Measurements from ENCODE around the gene RIPK3. TPM values are rescaled to one million over a fixed set of nuclear protein-coding genes. Genes with fewer than 3 reads are reported as not detected.
A peak's percentile ranks its signal among the peaks of the same experiment; 100 is the strongest.

Gene RIPK3
- total RNA-seq, 4 donors from 2014 or later, result 9.0 to 18.0 (median 13.2) TPM

DNA sequence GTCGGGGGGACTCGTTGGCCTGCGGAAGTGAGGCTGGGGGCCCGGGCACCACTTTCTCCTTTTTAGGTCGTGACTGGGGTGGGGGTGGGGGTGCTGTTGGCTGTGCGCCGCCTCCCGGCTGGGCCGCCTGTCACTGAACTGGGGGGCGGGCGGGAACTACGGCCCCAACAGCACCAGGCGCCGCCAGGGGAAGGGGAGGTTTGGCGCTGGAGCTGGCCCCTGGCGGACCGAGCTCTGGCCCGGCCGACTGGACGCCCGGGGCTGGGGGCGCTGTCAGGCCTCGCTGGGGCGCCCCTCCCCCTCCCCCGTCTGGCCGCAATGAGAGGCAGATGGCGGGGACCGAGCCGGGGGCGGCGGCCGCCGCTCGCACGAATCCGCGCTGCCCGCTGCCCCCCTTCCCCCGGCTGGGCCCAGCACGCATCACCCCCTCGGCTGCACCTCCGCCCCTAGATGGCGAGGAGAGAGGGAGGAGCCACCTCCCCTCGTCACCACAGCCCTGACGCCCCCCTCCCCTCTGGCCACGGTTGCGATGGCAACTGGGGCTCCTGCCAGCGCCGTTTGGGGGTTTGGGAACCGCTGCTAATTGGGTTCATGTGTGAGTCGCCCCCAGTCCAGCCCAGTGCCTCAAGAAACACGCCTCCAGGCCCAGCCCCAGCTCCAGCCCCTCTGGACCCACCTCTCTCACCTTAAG is 28.9 kb upstream of the RIPK3 start:
- TF ChIP-seq, protein P1, sequence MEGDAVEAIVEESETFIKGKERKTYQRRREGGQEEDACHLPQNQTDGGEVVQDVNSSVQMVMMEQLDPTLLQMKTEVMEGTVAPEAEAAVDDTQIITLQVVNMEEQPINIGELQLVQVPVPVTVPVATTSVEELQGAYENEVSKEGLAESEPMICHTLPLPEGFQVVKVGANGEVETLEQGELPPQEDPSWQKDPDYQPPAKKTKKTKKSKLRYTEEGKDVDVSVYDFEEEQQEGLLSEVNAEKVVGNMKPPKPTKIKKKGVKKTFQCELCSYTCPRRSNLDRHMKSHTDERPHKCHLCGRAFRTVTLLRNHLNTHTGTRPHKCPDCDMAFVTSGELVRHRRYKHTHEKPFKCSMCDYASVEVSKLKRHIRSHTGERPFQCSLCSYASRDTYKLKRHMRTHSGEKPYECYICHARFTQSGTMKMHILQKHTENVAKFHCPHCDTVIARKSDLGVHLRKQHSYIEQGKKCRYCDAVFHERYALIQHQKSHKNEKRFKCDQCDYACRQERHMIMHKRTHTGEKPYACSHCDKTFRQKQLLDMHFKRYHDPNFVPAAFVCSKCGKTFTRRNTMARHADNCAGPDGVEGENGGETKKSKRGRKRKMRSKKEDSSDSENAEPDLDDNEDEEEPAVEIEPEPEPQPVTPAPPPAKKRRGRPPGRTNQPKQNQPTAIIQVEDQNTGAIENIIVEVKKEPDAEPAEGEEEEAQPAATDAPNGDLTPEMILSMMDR (IDR thresholded peaks at IDR 0.05), result no peak
- DNase-seq (ENCODE audit: low spot score) (no peak), ATAC-seq (ENCODE audit: low FRiP score) (no peak)

GRCh38 chr14:24368212-24368561 is 28.4 kb upstream of the RIPK3 start:
- ATAC-seq (ENCODE audit: low FRiP score) (no peak), DNase-seq (ENCODE audit: low spot score) (no peak)
- TF ChIP-seq, protein P1 (IDR thresholded peaks at IDR 0.05), result no peak

- no peak for DNase-seq (ENCODE audit: low spot score)
- TF ChIP-seq, protein P1 (IDR thresholded peaks at IDR 0.05), result no peak
Observed at GRCh38 chr14:24367514-24368211, 27.9 kb upstream of the RIPK3 start, which contains the start of gene NFATC4. Gene NFATC4 (plus strand): TSS chr14:24368184. CDS start chr14:24368341, 157 bp downstream.

DNA sequence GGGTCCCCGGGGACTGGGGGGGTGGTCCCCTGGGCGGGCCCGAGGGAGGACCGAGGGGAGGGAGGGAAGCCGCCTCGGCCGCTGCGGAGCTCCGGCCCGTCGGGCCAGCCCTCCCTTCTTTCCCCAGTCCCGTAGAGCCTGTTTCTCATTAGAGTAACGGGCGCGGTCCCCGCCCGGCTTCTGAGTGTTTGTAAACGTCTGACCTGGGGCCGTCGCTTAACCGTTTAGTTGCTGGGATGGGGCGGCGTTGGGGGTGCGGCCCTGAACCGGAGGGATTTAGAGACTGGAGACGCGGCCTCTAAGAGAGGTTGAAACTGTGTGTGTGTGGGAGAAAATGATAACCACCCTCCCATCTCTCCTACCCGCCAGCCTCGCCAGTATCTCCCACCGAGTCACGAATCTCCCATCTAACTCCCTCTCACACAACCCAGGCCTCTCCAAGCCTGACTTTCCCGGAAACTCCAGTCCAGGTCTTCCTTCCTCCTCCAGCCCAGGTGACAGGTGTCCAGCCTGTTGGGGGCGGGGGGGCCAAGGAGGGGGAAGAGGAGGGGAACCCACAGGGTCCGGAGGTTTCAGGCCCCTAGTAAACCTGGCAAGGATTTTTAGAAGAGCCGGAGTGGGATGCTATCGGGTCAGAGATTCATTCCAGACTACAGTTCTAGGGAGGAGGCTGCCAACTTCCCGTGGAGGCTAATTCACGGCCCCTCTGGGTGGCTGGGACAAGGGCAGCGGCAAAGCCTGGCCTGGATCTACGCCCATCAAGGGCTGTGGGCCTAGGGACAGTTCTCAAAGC is 27.1 kb upstream of the RIPK3 start:
- ATAC-seq (ENCODE audit: low FRiP score) (peak; percentile 76), DNase-seq (ENCODE audit: low spot score) (peak; percentile 58)
- TF ChIP-seq, protein P1 (IDR thresholded peaks at IDR 0.05), result no peak

More at GRCh38 chr14:24367514-24368211, 27.9 kb upstream of the RIPK3 start, which contains the start of gene NFATC4:
- ATAC-seq (ENCODE audit: low FRiP score), result peak; percentile 10

DNA sequence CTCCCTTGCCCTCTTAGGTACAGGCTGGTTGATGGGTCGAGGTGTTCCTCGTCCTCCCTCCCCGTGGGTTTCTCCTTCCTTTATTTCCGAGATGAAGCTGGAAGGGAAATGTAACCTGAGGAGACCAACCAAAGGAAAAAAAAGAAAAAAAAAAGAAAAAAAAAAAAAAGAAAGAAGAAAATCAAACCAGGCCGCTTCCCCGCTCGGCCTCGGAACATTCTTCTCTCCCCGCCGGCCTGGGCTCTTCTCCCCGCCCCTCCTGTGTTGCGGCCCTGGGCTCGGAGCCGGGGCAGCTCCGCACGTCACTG is 26.6 kb upstream of the RIPK3 start:
- TF ChIP-seq, protein P1 (IDR thresholded peaks at IDR 0.05), result no peak
- no peak for DNase-seq (ENCODE audit: low spot score)
- ATAC-seq (ENCODE audit: low FRiP score), result no peak

DNA sequence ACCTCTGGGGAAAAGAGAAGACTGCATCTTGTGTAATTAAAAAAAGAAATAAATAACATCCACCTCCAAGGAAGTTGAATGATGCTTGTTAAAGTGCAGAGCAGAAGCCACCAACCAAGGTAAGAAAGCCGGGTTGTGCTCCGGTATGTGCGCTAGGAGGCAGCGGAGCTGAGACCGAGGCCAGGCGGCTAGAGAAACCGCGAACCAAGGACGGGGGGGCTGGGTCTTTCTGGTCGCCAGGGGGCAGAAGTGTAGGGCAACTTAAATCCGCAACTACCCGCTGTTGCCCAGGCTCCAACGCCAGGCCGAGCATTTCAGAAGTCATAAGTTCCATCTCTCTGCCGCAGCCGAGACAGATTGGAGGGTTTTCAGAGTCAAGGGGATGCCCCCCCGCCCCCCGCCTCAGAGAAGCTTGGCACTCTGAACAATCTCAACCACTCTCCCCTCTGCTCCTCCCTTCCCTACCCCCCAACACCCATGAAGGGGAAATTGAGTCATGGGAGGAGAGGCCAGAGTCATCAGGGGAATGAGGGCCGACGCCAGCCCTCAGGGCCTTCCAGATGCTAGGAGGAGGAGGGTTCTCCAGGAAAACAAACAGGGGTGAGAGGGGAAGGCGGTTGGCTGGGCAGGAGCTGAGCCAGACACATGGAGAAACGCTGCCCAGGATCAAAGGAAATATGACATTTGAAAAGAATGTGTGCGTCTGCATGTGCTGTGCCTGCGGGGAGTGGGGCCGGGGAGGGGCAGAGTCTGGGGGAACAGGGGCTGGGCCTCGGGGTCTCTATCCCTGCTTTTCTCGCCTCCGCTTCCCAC is 26.0 kb upstream of the RIPK3 start:
- TF ChIP-seq, protein P1 (IDR thresholded peaks at IDR 0.05), result peak in 1 of 3 donors; percentile 80
- peak; percentile 74 for ATAC-seq (ENCODE audit: low FRiP score)

More for the DNA sequence above, 26.0 kb upstream of the RIPK3 start:
- peak; percentile 72 for DNase-seq (ENCODE audit: low spot score)

Data from omental fat pad (tissue), 4 donors.